ENCODE measurements around the gene FARSB.

DNA sequence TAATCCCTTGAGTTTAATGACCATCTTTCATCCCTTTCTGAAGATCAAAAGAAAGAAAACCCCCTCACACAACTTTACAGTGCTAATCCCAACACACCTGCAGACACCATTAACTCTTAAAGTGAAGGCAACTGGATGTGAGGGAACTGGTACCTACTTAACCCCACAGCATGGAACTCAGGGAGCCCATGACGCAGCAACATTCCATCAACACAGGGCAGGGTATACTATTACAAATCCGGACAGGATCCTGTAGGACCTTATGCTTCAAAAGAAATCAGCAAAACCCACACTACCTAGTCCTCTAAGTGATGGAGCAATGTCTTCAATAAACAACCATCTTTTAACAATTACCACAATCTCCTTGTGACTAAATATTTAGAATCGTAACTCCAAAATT, 78.6 kb downstream of the FARSB start:
- TF ChIP-seq EZH2 (IDR thresholded peaks at IDR 0.05; ENCODE audit: insufficient read depth, poor library complexity, severe bottlenecking) (no peak), EZH2phosphoT487 (IDR thresholded peaks at IDR 0.05; ENCODE audit: insufficient read depth, low read depth) (no peak)
